SKM-1 (cell line): Measurements from ENCODE around the gene TTC39B.
"Not testable (repeated sequence)": the region's sequence is repeated elsewhere in the genome, so short reads cannot be mapped to it uniquely, and the experiment has no call there.

Experiments used
- DNase-seq: peaks from one replicate; lab custom pipeline; 2025; ENCODE audit not compliant: unreplicated experiment; lab: John Stamatoyannopoulos, UW

Gene TTC39B

GRCh38 chr9:15268782-15269181, 38.2 kb downstream of the TTC39B start:
- no peak for DNase-seq

- no peak for DNase-seq
These were observed 38.7 kb downstream of the TTC39B start for GRCh38 chr9:15268317-15268716.

GRCh38 chr9:15264918-15265317, 42.1 kb downstream of the TTC39B start:
- no peak for DNase-seq

- DNase-seq, result no peak
These were observed 44.4 kb downstream of the TTC39B start for GRCh38 chr9:15262581-15262980.

- DNase-seq, result no peak
These were observed 50.6 kb downstream of the TTC39B start for GRCh38 chr9:15256426-15256825.

GRCh38 chr9:15253786-15254185, 53.2 kb downstream of the TTC39B start:
- no peak for DNase-seq

GRCh38 chr9:15253197-15253596, 53.8 kb downstream of the TTC39B start:
- DNase-seq, result no peak

- no peak for DNase-seq
These were observed 57.0 kb downstream of the TTC39B start for GRCh38 chr9:15249981-15250380.

GRCh38 chr9:15249042-15249818, 57.8 kb downstream of the TTC39B start:
- DNase-seq, result no peak

- no peak for DNase-seq
These were observed 58.4 kb downstream of the TTC39B start for GRCh38 chr9:15248621-15249020.

- DNase-seq, result no peak
These were observed 58.9 kb downstream of the TTC39B start for GRCh38 chr9:15248081-15248480.

- no peak for DNase-seq
These were observed 60.3 kb downstream of the TTC39B start for GRCh38 chr9:15246708-15247107.

GRCh38 chr9:15246243-15246642, 60.8 kb downstream of the TTC39B start:
- no peak for DNase-seq

GRCh38 chr9:15244001-15244441, 63.0 kb downstream of the TTC39B start:
- no peak for DNase-seq

GRCh38 chr9:15243081-15243480, 63.9 kb downstream of the TTC39B start:
- no peak for DNase-seq

GRCh38 chr9:15240927-15241326, 66.1 kb downstream of the TTC39B start:
- DNase-seq, result no peak

- DNase-seq, result no peak
These were observed 67.2 kb downstream of the TTC39B start for GRCh38 chr9:15239816-15240215.

GRCh38 chr9:15238646-15239045, 68.4 kb downstream of the TTC39B start:
- no peak for DNase-seq

- DNase-seq, result no peak
These were observed 71.4 kb downstream of the TTC39B start for GRCh38 chr9:15235658-15236057.

- DNase-seq, result not testable (repeated sequence)
These were observed 73.0 kb downstream of the TTC39B start for GRCh38 chr9:15233941-15234490.

- not testable (repeated sequence) for DNase-seq
These were observed 74.2 kb downstream of the TTC39B start for GRCh38 chr9:15232706-15233280.
